HK-2 (cell line): Measurements from ENCODE around the gene CLIC4.
"Not testable (repeated sequence)": the region's sequence is repeated elsewhere in the genome, so short reads cannot be mapped to it uniquely, and the experiment has no call there.

Experiments used
- DNase-seq: peaks from one replicate; pipeline ENCODE4 v3.0.0-alpha.2; 2018; ENCODE audit not compliant: unreplicated experiment

Gene CLIC4

GRCh38 chr1:24875257-24875656, 130.0 kb downstream of the CLIC4 start:
- no peak for DNase-seq

GRCh38 chr1:24875991-24876506, 130.8 kb downstream of the CLIC4 start:
- DNase-seq: no peak

- no peak for DNase-seq
Measured at GRCh38 chr1:24878045-24878444, 132.8 kb downstream of the CLIC4 start.

GRCh38 chr1:24878775-24879742, 133.8 kb downstream of the CLIC4 start:
- DNase-seq: no peak

- DNase-seq: no peak
Measured at GRCh38 chr1:24881034-24881433, 135.8 kb downstream of the CLIC4 start.

GRCh38 chr1:24884751-24885150, 139.5 kb downstream of the CLIC4 start:
- no peak for DNase-seq

GRCh38 chr1:24886241-24886640, 141.0 kb downstream of the CLIC4 start:
- no peak for DNase-seq

GRCh38 chr1:24888061-24888970, 143.1 kb downstream of the CLIC4 start:
- DNase-seq: no peak

GRCh38 chr1:24888971-24889676, 143.9 kb downstream of the CLIC4 start:
- no peak for DNase-seq

- no peak for DNase-seq
Measured at GRCh38 chr1:24890887-24891286, 145.6 kb downstream of the CLIC4 start.

- DNase-seq: not testable (repeated sequence)
Measured at GRCh38 chr1:24891367-24891766, 146.1 kb downstream of the CLIC4 start.

GRCh38 chr1:24892188-24893153, 147.2 kb downstream of the CLIC4 start:
- DNase-seq: no peak

- DNase-seq: no peak
Measured at GRCh38 chr1:24893431-24893830, 148.2 kb downstream of the CLIC4 start.
